Measurements from ENCODE around the gene MAPK1IP1L.
A peak's percentile ranks its signal among the peaks of the same experiment; 100 is the strongest.

The MAPK1IP1L gene

DNA sequence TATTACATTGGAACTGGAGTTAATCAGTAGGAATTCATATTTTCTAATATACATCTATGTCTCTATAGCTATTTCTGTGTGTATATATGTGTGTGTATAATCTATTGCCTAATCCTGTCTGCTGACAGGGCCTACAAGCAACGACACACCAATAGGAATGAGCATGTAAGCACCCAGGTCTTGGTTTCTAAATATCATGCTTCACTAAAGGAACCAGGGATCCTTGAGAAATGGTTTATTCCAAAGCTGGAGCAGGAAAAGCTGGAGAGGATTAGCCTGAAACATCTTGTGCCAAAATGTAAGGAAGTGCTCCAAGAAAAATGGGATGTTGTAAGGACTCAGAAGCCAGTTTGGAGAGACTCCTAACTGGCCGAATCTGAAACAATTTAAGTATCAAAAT, 48.3 kb downstream of the MAPK1IP1L start:
- Histone ChIP-seq H3K9me3 (ENCODE audit: insufficient read depth, low read length) (no peaks in the 10 kb centered on the region), H3K4me2 (ENCODE audit: low read length) (peak overlapping the region; percentile 20), H3K36me3 (replicated peaks; ENCODE audit: low read depth, low read length) (no peaks in the 10 kb centered on the region), H3K4me1 (ENCODE audit: low read length) (peaks cover 63% of the 10 kb centered on the region), H3K27ac (ENCODE audit: low read length) (peak overlapping the region; percentile 35), H3K4me3 (ENCODE audit: low read length) (no peak overlapping the region), H3K27me3 (ENCODE audit: low read depth, low read length) (no peaks in the 10 kb centered on the region), H3K9ac (ENCODE audit: low read length) (no peak overlapping the region), H3K79me2 (ENCODE audit: low read length) (no peaks in the 10 kb centered on the region), H4K20me1 (ENCODE audit: insufficient read depth, low read length) (no peaks in the 10 kb centered on the region), H2AFZ (ENCODE audit: low read depth, low read length) (no peak overlapping the region)
- TF ChIP-seq, protein P1, sequence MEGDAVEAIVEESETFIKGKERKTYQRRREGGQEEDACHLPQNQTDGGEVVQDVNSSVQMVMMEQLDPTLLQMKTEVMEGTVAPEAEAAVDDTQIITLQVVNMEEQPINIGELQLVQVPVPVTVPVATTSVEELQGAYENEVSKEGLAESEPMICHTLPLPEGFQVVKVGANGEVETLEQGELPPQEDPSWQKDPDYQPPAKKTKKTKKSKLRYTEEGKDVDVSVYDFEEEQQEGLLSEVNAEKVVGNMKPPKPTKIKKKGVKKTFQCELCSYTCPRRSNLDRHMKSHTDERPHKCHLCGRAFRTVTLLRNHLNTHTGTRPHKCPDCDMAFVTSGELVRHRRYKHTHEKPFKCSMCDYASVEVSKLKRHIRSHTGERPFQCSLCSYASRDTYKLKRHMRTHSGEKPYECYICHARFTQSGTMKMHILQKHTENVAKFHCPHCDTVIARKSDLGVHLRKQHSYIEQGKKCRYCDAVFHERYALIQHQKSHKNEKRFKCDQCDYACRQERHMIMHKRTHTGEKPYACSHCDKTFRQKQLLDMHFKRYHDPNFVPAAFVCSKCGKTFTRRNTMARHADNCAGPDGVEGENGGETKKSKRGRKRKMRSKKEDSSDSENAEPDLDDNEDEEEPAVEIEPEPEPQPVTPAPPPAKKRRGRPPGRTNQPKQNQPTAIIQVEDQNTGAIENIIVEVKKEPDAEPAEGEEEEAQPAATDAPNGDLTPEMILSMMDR (IDR thresholded peaks at IDR 0.05; ENCODE audit: low read depth, low read length): no peak
- no peak for TF ChIP-seq EZH2phosphoT487 (IDR thresholded peaks at IDR 0.05; ENCODE audit: low read depth)

DNA sequence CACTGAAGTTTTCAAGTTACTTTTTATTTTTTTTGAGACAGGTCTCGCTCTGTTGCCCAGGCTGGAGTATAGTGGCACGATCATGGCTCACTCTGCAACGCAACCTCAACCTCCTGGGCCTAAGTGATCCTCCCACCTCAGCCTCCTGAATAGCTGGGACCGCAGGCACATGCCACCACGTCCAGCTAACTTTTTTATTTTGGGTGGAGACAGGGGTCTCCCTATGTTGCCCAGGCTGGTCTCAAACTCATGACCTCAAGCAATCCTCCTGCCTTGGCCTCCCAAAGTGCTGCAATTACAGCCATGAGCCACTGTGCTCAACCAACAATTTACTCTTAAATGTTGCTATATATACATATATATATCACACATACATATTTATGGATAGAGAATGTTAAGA, 50.3 kb downstream of the MAPK1IP1L start:
- Histone ChIP-seq H3K36me3 (replicated peaks; ENCODE audit: low read depth, low read length) (no peaks in the 10 kb centered on the region), H2AFZ (ENCODE audit: low read depth, low read length) (no peak overlapping the region), H3K4me3 (ENCODE audit: low read length) (no peak overlapping the region), H3K9ac (ENCODE audit: low read length) (no peak overlapping the region), H3K79me2 (ENCODE audit: low read length) (no peaks in the 10 kb centered on the region), H4K20me1 (ENCODE audit: insufficient read depth, low read length) (no peaks in the 10 kb centered on the region), H3K27me3 (ENCODE audit: low read depth, low read length) (no peaks in the 10 kb centered on the region), H3K4me2 (ENCODE audit: low read length) (peak overlapping the region; percentile 77), H3K4me1 (ENCODE audit: low read length) (peaks cover 63% of the 10 kb centered on the region), H3K9me3 (ENCODE audit: insufficient read depth, low read length) (no peaks in the 10 kb centered on the region), H3K27ac (ENCODE audit: low read length) (peak overlapping the region; percentile 43)
- no peak for TF ChIP-seq EZH2phosphoT487 (IDR thresholded peaks at IDR 0.05; ENCODE audit: low read depth)
- TF ChIP-seq, protein P1 (IDR thresholded peaks at IDR 0.05; ENCODE audit: low read depth, low read length): no peak

DNA sequence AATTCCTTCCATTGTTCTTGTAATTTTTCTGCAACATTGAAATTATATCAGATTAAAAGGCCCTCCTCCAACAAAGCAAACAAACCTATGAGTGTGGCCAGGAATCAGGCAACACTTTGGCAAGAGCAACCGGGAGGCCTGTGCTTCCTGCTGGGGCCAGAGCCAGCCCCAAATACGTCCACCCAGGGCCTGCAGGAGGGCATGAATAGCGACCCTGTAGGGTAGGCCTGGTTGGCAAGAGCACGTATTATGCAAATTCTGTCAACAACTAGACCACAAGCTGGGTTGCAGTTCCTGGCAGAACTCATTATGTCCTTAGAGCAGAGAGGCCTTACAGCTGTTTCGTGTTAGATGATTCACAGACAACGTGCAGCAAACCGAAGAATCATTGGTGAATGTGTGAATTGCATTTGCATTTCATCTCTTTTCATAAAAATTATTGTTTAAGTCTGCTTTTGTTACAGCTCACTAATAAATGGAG, 50.7 kb downstream of the MAPK1IP1L start:
- Histone ChIP-seq H3K9me3 (ENCODE audit: insufficient read depth, low read length) (no peaks in the 10 kb centered on the region), H3K4me1 (ENCODE audit: low read length) (peaks cover 62% of the 10 kb centered on the region), H3K79me2 (ENCODE audit: low read length) (no peaks in the 10 kb centered on the region), H3K9ac (ENCODE audit: low read length) (no peak overlapping the region), H2AFZ (ENCODE audit: low read depth, low read length) (no peak overlapping the region), H3K36me3 (replicated peaks; ENCODE audit: low read depth, low read length) (no peaks in the 10 kb centered on the region), H4K20me1 (ENCODE audit: insufficient read depth, low read length) (no peaks in the 10 kb centered on the region), H3K4me2 (ENCODE audit: low read length) (peak overlapping the region; percentile 77), H3K4me3 (ENCODE audit: low read length) (peak overlapping the region; percentile 55), H3K27ac (ENCODE audit: low read length) (peak overlapping the region; percentile 43), H3K27me3 (ENCODE audit: low read depth, low read length) (no peaks in the 10 kb centered on the region)
- TF ChIP-seq EZH2phosphoT487 (IDR thresholded peaks at IDR 0.05; ENCODE audit: low read depth): no peak
- TF ChIP-seq, protein P1 (IDR thresholded peaks at IDR 0.05; ENCODE audit: low read depth, low read length): no peak

DNA sequence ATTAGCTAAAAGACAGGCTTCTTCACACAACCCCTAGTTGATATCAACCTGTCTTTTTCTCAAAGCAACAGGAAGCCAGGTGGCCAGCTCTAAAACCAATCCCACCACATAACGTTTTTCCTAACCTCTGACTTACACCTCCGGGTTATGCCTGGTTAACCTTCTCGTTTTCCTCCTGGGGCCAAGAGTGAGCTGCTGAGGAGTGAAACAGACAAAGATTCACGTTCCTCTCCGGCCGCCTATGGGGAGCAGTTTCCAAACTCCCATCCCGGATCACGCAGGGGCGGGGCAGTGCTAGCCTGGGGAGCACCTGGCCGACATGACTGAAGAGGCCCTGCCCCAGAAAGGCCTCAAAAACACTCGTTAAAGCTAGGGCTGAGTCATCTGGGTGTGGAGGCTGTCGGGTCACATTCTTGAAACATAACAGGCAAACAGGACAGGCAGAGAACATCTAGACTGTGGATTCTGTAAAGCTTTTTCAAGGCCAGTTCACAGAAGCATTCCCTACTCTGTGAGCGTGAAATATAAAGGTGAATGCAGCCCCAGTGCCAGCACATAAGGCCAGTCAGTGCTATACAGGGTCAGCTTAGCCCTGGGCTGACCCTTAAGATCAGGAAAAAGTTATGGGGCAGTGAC, 51.7 kb downstream of the MAPK1IP1L start:
- no peak for TF ChIP-seq EZH2phosphoT487 (IDR thresholded peaks at IDR 0.05; ENCODE audit: low read depth)
- TF ChIP-seq, protein P1 (IDR thresholded peaks at IDR 0.05; ENCODE audit: low read depth, low read length): no peak
- Histone ChIP-seq H3K79me2 (ENCODE audit: low read length) (no peaks in the 10 kb centered on the region), H3K4me3 (ENCODE audit: low read length) (peak overlapping the region; percentile 55), H3K27me3 (ENCODE audit: low read depth, low read length) (no peaks in the 10 kb centered on the region), H3K4me1 (ENCODE audit: low read length) (peaks cover 53% of the 10 kb centered on the region), H3K9me3 (ENCODE audit: insufficient read depth, low read length) (no peaks in the 10 kb centered on the region), H2AFZ (ENCODE audit: low read depth, low read length) (peak overlapping the region; percentile 84), H4K20me1 (ENCODE audit: insufficient read depth, low read length) (no peaks in the 10 kb centered on the region), H3K27ac (ENCODE audit: low read length) (peak overlapping the region; percentile 39), H3K36me3 (replicated peaks; ENCODE audit: low read depth, low read length) (no peaks in the 10 kb centered on the region), H3K4me2 (ENCODE audit: low read length) (peak overlapping the region; percentile 77), H3K9ac (ENCODE audit: low read length) (peak overlapping the region; percentile 41)

Measured in OCI-LY3 (cell line).